ENCODE measurements around the gene PZP.
"Not testable (repeated sequence)": the region's sequence is repeated elsewhere in the genome, so short reads cannot be mapped to it uniquely, and the experiment has no call there.

Gene PZP

GRCh38 chr12:9143929-9144729 lies 64.1 kb downstream of the PZP start:
- TF ChIP-seq SPI1 (IDR thresholded peaks at IDR 0.05; ENCODE audit: borderline replicate concordance, low read depth) (no peak), POLR2AphosphoS5 (IDR thresholded peaks at IDR 0.05; ENCODE audit: low read depth) (no peak), REST (IDR thresholded peaks at IDR 0.05; ENCODE audit: insufficient replicate concordance, low read depth) (no peak), GABPA (IDR thresholded peaks at IDR 0.05; ENCODE audit: low read depth) (no peak)
- TF ChIP-seq, protein P1, sequence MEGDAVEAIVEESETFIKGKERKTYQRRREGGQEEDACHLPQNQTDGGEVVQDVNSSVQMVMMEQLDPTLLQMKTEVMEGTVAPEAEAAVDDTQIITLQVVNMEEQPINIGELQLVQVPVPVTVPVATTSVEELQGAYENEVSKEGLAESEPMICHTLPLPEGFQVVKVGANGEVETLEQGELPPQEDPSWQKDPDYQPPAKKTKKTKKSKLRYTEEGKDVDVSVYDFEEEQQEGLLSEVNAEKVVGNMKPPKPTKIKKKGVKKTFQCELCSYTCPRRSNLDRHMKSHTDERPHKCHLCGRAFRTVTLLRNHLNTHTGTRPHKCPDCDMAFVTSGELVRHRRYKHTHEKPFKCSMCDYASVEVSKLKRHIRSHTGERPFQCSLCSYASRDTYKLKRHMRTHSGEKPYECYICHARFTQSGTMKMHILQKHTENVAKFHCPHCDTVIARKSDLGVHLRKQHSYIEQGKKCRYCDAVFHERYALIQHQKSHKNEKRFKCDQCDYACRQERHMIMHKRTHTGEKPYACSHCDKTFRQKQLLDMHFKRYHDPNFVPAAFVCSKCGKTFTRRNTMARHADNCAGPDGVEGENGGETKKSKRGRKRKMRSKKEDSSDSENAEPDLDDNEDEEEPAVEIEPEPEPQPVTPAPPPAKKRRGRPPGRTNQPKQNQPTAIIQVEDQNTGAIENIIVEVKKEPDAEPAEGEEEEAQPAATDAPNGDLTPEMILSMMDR (IDR thresholded peaks at IDR 0.05; ENCODE audit: insufficient read depth, low read length), result no peak
- H3K27me3 ChIP-seq (ENCODE audit: insufficient read depth, poor library complexity, severe bottlenecking), result no peaks in the 10 kb centered on the region
- H3K4me3 ChIP-seq (replicated peaks; ENCODE audit: insufficient read depth, low read length), result no peak overlapping the region

DNA sequence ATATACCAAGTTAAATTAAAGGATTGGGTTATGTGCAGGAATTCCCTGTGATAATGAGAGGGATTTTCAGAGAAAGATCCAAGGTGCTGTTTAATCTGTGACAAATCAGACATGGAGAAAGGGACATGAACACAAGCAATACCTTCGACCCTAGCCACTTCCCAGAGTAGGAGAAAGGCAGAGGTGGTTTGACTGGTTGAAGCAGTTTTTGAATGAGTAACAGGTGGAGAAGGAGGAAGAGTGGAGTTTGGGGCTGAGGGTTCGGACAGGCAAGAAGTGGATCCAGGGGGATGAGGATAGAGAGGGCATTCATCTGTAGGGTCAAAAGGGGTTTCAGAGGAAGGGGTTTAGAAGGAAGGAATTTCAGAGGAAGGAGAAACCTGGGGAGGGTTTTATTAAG lies 65.1 kb downstream of the PZP start:
- no peak overlapping the region for H3K4me3 ChIP-seq (replicated peaks; ENCODE audit: insufficient read depth, low read length)
- H3K27ac ChIP-seq (replicated peaks), result no peak overlapping the region
- no peak for TF ChIP-seq GABPA (IDR thresholded peaks at IDR 0.05; ENCODE audit: low read depth)
- TF ChIP-seq POLR2AphosphoS5 (IDR thresholded peaks at IDR 0.05; ENCODE audit: low read depth), result no peak
- TF ChIP-seq REST (IDR thresholded peaks at IDR 0.05; ENCODE audit: insufficient replicate concordance, low read depth), result no peak
- TF ChIP-seq, protein P1 (IDR thresholded peaks at IDR 0.05; ENCODE audit: insufficient read depth, low read length), result no peak
- TF ChIP-seq SPI1 (IDR thresholded peaks at IDR 0.05; ENCODE audit: borderline replicate concordance, low read depth), result no peak
- H3K27me3 ChIP-seq (ENCODE audit: insufficient read depth, poor library complexity, severe bottlenecking), result no peaks in the 10 kb centered on the region
- DNase-seq (ENCODE audit: low read depth in 1 of 2, low spot score in 1 of 2), result no peak

More at GRCh38 chr12:9143929-9144729, 64.1 kb downstream of the PZP start:
- no peak for DNase-seq (ENCODE audit: low read depth in 1 of 2, low spot score in 1 of 2)
- no peak overlapping the region for H3K27ac ChIP-seq (replicated peaks)

DNA sequence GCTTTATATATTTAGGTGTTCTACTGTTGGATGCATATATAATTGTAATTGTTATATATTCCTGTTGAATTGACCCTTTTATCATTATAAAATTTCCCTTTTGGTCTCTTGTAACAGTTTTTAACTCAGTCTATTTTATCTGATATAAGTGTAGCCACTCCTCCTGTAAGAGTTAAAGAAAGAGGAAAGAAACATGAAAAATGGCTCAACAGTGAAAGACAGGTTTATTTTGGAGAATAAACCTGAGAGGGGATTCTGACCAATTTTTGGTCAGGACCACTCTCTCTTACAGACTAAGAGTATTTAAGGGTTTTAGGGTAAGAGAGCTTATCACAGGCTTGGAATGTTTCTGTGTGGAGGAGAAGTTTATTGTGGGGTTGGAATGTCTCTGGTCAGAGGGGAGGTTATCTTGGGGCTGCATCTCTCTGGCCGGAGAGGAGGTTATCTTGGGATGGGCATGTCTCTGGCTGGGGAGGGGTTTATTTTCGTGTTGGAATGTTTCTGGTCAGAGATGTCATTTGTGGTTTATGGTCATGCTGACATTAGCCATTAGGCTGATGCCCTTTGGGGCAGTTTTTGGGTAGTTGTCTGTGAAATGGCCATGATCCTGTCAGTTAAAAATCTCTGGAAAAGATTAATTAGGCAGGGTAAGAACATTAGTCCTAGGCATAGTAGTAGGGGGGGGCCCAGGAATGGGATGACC lies 68.5 kb downstream of the PZP start:
- not testable (repeated sequence) for H3K4me3 ChIP-seq (replicated peaks; ENCODE audit: insufficient read depth, low read length); H3K27ac ChIP-seq (replicated peaks); DNase-seq (ENCODE audit: low read depth in 1 of 2, low spot score in 1 of 2); H3K27me3 ChIP-seq (ENCODE audit: insufficient read depth, poor library complexity, severe bottlenecking)

GRCh38 chr12:9135903-9136310 lies 72.3 kb downstream of the PZP start:
- Histone ChIP-seq H3K27ac (replicated peaks) (no peak overlapping the region), H3K27me3 (ENCODE audit: insufficient read depth, poor library complexity, severe bottlenecking) (no peaks in the 10 kb centered on the region), H3K4me3 (replicated peaks; ENCODE audit: insufficient read depth, low read length) (no peak overlapping the region)
- no peak for TF ChIP-seq POLR2AphosphoS5 (IDR thresholded peaks at IDR 0.05; ENCODE audit: low read depth)
- TF ChIP-seq, protein P1 (IDR thresholded peaks at IDR 0.05; ENCODE audit: insufficient read depth, low read length), result no peak
- no peak for TF ChIP-seq REST (IDR thresholded peaks at IDR 0.05; ENCODE audit: insufficient replicate concordance, low read depth)
- no peak for TF ChIP-seq SPI1 (IDR thresholded peaks at IDR 0.05; ENCODE audit: borderline replicate concordance, low read depth)
- TF ChIP-seq GABPA (IDR thresholded peaks at IDR 0.05; ENCODE audit: low read depth), result no peak
- DNase-seq (ENCODE audit: low read depth in 1 of 2, low spot score in 1 of 2), result no peak
